Right atrium auricular region (tissue), 2 donors: ENCODE results near the gene RHOT1. TPM values are rescaled to one million over a fixed set of nuclear protein-coding genes. Genes with fewer than 3 reads are reported as not detected.
"Not testable (repeated sequence)": the region's sequence is repeated elsewhere in the genome, so short reads cannot be mapped to it uniquely, and the experiment has no call there.

Experiments used
- DNase-seq: peaks from one replicate; pipeline ENCODE4 v3.0.0-alpha.2; 2019; ENCODE audit warnings: low spot score
- H3K27ac ChIP-seq, 2 donors: fragments of 200-600 bp; sonication (generic); 1 replicate in 1 of 2; 2 replicates in 1 of 2; pipeline ENCODE4 v1.5.1; 2016 to 2019
- H3K27me3 ChIP-seq, 2 donors: fragments of 200-600 bp; sonication (generic); one replicate each; pipeline versions ENCODE4 v1.5.1 to v1.6.0; 2017 to 2019
- H3K36me3 ChIP-seq: fragments of 200-600 bp; sonication (generic); one replicate; pipeline ENCODE4 v1.5.1; 2016
- H3K4me1 ChIP-seq, 2 donors: fragments of 200-600 bp; sonication (generic); one replicate each; pipeline versions ENCODE4 v1.5.1 to v1.6.0; 2017 to 2019
- H3K4me3 ChIP-seq, 2 donors: fragments of 200-600 bp; sonication (generic); 1 replicate in 1 of 2; 2 replicates in 1 of 2; pipeline ENCODE4 v1.5.1; 2017 to 2019; ENCODE audit warnings: mild to moderate bottlenecking in 1 of 2, moderate library complexity in 1 of 2
- H3K9me3 ChIP-seq, 2 donors: fragments of 200-600 bp; sonication (generic); one replicate each; pipeline ENCODE4 v1.5.1; 2019
- total RNA-seq, 2 donors: library from RNA; depleted of rRNA; stranded (reverse); fragments of >200 nt; gene quantifications; one replicate each; pipeline ENCODE4 v1.1.0, GENCODE V29; 2016
- TF ChIP-seq, protein P1 (sequence below), 2 donors: fragments of 200-600 bp; sonication (generic); IDR thresholded peaks; one replicate each; pipeline ENCODE4 v1.5.1; 2019; ENCODE audit warnings: antibody characterized with exemption in 2 of 2

The RHOT1 gene
- total RNA-seq, 2 donors from 2014 or later: 39.6 to 51.0 TPM

DNA sequence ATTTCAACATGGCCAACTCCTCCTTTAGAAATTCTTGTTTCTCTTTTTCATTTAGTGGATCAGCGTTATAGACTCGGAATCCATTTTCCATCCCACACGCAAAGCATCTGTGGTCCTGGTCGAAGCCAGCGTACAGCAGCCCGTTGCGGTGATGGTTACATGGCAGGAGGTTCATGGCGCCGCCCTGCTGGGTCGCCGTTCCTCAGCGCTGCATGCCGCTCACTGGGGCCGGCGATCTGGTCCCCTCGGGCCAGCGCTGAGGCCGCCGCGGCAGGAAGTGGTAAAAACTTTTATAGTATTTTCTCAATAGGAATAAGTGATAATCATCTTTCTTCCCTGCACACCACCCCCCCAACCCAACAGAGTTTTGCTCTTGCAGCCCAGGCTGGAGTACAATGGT, 29.9 kb upstream of the RHOT1 start:
- Histone ChIP-seq H3K36me3 (no peaks in the 10 kb centered on the region), H3K4me3 (no peak overlapping the region), H3K4me1 (peaks cover 0 to 9% of the 10 kb centered on the region in 2 donors), H3K27ac (no peak overlapping the region), H3K27me3 (no peaks in the 10 kb centered on the region), H3K9me3 (no peaks in the 10 kb centered on the region)
- TF ChIP-seq, protein P1, sequence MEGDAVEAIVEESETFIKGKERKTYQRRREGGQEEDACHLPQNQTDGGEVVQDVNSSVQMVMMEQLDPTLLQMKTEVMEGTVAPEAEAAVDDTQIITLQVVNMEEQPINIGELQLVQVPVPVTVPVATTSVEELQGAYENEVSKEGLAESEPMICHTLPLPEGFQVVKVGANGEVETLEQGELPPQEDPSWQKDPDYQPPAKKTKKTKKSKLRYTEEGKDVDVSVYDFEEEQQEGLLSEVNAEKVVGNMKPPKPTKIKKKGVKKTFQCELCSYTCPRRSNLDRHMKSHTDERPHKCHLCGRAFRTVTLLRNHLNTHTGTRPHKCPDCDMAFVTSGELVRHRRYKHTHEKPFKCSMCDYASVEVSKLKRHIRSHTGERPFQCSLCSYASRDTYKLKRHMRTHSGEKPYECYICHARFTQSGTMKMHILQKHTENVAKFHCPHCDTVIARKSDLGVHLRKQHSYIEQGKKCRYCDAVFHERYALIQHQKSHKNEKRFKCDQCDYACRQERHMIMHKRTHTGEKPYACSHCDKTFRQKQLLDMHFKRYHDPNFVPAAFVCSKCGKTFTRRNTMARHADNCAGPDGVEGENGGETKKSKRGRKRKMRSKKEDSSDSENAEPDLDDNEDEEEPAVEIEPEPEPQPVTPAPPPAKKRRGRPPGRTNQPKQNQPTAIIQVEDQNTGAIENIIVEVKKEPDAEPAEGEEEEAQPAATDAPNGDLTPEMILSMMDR (IDR thresholded peaks at IDR 0.05): no peak
- no peak for DNase-seq

GRCh38 chr17:32114536-32114935, 27.8 kb upstream of the RHOT1 start:
- no peaks in the 10 kb centered on the region for H3K36me3 ChIP-seq
- no peaks in the 10 kb centered on the region for H3K9me3 ChIP-seq
- no peak overlapping the region for H3K4me3 ChIP-seq
- DNase-seq: no peak
- peaks cover 0 to 9% of the 10 kb centered on the region in 2 donors for H3K4me1 ChIP-seq
- H3K27ac ChIP-seq: no peak overlapping the region
- no peaks in the 10 kb centered on the region for H3K27me3 ChIP-seq
- TF ChIP-seq, protein P1 (IDR thresholded peaks at IDR 0.05): no peak

DNA sequence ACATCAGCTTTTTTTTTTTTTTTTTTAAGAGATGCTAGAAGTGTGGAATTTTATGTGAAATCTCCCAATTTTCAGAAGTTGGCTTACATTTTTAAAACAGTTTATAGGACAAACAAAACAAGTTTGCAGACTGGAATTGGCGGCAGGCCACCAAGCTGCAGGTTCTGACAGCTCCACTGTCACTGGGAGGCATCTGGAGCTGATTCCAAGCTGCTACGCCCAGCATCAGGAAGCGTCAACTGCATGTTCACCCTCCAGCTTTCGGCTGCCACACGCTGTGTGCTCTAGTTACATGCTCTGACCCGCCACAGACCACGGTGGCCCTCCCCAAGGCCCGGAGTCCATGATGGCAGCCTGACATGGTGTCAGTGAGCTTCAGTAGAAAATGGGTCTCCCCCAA, 26.8 kb upstream of the RHOT1 start:
- H3K27ac ChIP-seq, H3K4me1 ChIP-seq, H3K4me3 ChIP-seq, H3K36me3 ChIP-seq, H3K9me3 ChIP-seq, DNase-seq, H3K27me3 ChIP-seq: not testable (repeated sequence)

DNA sequence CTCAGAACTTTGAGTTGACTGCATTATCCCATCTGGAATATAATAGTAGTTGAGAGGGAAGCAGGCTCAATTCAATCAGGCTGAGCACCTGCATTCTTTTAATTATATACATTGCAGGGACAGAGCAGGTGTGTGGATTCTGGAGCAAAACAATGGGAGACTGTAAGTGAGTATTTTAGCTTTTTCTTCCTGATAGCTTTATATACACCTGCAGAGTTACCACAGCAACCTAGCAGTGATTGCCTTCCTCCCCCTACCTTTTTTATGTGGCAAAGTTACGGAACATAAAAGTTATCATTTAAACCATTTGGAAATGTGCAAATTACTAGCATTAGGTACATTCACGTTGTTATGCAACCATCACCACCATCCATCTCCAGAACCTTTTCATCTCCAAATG, 25.4 kb upstream of the RHOT1 start:
- H3K4me1 ChIP-seq: peaks cover 0 to under 1% of the 10 kb centered on the region in 2 donors
- H3K27me3 ChIP-seq: no peaks in the 10 kb centered on the region
- H3K36me3 ChIP-seq: no peaks in the 10 kb centered on the region
- no peak overlapping the region for H3K4me3 ChIP-seq
- no peaks in the 10 kb centered on the region for H3K9me3 ChIP-seq
- TF ChIP-seq, protein P1 (IDR thresholded peaks at IDR 0.05): no peak
- no peak for DNase-seq
- no peak overlapping the region for H3K27ac ChIP-seq

GRCh38 chr17:32117399-32117798, 24.9 kb upstream of the RHOT1 start:
- Histone ChIP-seq H3K9me3 (no peaks in the 10 kb centered on the region), H3K36me3 (no peaks in the 10 kb centered on the region), H3K27ac (no peak overlapping the region)

DNA sequence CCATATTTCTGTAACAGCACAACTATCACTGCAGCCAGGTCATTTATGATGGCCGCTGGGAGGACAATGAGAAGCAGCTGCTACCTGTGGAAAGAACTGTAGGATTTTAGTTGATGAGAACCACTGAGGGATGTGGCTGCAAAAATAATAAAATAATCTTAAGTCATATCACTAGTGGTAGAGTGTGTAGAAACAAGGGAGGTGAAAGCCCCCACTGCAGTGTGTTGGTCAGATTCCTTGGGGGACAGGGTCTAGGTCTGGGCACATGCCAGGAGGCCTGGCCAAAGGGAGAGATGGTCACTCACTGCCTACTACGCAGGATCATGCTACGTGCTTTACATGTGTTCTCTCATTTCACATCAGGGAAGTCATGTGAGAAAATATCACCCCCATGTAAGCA, 24.2 kb upstream of the RHOT1 start:
- not testable (repeated sequence) for H3K27me3 ChIP-seq, H3K4me3 ChIP-seq, H3K36me3 ChIP-seq, H3K4me1 ChIP-seq, DNase-seq, H3K27ac ChIP-seq, H3K9me3 ChIP-seq

More at GRCh38 chr17:32117399-32117798, 24.9 kb upstream of the RHOT1 start:
- Histone ChIP-seq H3K27me3 (no peaks in the 10 kb centered on the region), H3K4me3 (no peak overlapping the region), H3K4me1 (no peaks in the 10 kb centered on the region)
- no peak for DNase-seq
- TF ChIP-seq, protein P1 (IDR thresholded peaks at IDR 0.05): no peak

DNA sequence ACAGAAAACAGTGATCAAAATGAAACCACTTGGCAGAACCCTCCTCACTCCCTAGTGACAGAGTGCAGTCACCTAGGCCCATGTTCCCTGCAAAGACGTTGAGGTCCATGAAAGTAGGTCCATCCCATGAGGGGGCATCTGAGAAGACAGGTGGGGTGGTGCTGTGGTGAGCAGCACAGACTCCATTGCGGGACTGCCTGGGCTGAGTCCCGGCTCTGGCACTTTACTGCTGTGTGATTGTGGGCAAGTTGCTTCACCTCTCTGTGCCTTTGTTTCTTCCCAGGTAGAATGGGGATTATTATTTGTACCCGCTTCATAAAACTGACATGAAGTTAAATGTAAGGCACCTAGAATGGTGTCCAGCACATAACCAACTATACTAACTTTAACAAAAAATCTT, 23.5 kb upstream of the RHOT1 start:
- Histone ChIP-seq H3K4me1 (no peaks in the 10 kb centered on the region), H3K36me3 (no peaks in the 10 kb centered on the region), H3K4me3 (no peak overlapping the region), H3K27me3 (no peaks in the 10 kb centered on the region), H3K9me3 (no peaks in the 10 kb centered on the region), H3K27ac (no peak overlapping the region)
- TF ChIP-seq, protein P1 (IDR thresholded peaks at IDR 0.05): no peak
- DNase-seq: no peak
